ENCODE results near the gene KCTD5.
A peak's percentile ranks its signal among the peaks of the same experiment; 100 is the strongest.
"Not testable (repeated sequence)": the region's sequence is repeated elsewhere in the genome, so short reads cannot be mapped to it uniquely, and the experiment has no call there.

Gene KCTD5

DNA sequence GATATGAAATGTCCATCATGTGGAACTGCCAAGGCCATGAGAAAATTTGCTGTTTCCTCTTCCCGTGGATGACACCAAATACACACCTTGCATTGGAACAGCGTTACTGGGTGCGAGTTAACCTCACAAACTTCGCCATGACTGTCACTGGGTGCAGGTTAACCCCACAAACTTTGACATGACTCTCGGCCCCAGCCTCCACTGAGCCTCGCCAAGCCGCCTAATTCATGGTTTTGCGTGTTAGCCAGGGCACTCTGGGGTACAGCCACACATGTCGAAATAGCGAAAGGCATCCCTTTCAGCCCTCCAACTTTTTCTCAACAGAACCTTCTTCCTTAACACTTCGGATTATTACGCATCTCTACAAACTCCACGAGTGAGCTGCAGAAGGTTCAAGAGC lies 10.6 kb upstream of the KCTD5 start:
- no peak overlapping the region for H3K4me3 ChIP-seq (ENCODE audit: low read depth, low read length)
- TF ChIP-seq, protein P1, sequence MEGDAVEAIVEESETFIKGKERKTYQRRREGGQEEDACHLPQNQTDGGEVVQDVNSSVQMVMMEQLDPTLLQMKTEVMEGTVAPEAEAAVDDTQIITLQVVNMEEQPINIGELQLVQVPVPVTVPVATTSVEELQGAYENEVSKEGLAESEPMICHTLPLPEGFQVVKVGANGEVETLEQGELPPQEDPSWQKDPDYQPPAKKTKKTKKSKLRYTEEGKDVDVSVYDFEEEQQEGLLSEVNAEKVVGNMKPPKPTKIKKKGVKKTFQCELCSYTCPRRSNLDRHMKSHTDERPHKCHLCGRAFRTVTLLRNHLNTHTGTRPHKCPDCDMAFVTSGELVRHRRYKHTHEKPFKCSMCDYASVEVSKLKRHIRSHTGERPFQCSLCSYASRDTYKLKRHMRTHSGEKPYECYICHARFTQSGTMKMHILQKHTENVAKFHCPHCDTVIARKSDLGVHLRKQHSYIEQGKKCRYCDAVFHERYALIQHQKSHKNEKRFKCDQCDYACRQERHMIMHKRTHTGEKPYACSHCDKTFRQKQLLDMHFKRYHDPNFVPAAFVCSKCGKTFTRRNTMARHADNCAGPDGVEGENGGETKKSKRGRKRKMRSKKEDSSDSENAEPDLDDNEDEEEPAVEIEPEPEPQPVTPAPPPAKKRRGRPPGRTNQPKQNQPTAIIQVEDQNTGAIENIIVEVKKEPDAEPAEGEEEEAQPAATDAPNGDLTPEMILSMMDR (IDR thresholded peaks at IDR 0.05; ENCODE audit: low read depth, low read length) = no peak
- DNase-seq (ENCODE audit: low read depth, low spot score) = no peak
- in situ Hi-C loops (cut with HindIII; ENCODE audit: low sequenced_read_pairs) = no loop called here

- DNase-seq (ENCODE audit: low read depth, low spot score) = peak; percentile 96
- in situ Hi-C loops (cut with HindIII; ENCODE audit: low sequenced_read_pairs) = no loop called here
- peak overlapping the region; percentile 67 for H3K4me3 ChIP-seq (ENCODE audit: low read depth, low read length)
- TF ChIP-seq, protein P1 (IDR thresholded peaks at IDR 0.05; ENCODE audit: low read depth, low read length) = no peak
Measured at GRCh38 chr16:2673066-2673999, 9.0 kb upstream of the KCTD5 start.

DNA sequence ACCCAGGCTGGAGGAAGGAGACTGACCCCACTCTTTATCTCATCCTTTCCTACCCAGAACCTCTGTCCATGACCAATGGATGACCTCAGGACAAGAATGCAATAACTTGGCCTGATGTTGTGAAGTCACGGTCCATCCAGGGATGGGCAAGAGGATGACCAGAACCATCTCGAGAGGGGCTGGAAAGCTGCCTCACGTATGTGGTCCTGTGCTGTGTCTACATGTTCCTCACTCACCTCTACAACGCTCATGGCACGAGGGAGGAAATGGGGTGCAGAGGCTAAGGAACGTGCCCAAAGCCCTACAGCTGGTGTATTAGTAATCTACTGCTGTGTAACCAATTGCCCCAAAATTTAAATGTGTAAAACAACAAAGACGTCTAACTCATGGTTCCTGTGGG lies 7.3 kb upstream of the KCTD5 start:
- in situ Hi-C loops (cut with HindIII; ENCODE audit: low sequenced_read_pairs) = no loop called here
- no peak for DNase-seq (ENCODE audit: low read depth, low spot score)
- TF ChIP-seq, protein P1 (IDR thresholded peaks at IDR 0.05; ENCODE audit: low read depth, low read length) = no peak
- no peak overlapping the region for H3K4me3 ChIP-seq (ENCODE audit: low read depth, low read length)

- TF ChIP-seq, protein P1 (IDR thresholded peaks at IDR 0.05; ENCODE audit: low read depth, low read length) = no peak
- in situ Hi-C loops (cut with HindIII; ENCODE audit: low sequenced_read_pairs) = no loop called here
- no peak for DNase-seq (ENCODE audit: low read depth, low spot score)
- no peak overlapping the region for H3K4me3 ChIP-seq (ENCODE audit: low read depth, low read length)
Measured at GRCh38 chr16:2675714-2676113, 6.6 kb upstream of the KCTD5 start.

DNA sequence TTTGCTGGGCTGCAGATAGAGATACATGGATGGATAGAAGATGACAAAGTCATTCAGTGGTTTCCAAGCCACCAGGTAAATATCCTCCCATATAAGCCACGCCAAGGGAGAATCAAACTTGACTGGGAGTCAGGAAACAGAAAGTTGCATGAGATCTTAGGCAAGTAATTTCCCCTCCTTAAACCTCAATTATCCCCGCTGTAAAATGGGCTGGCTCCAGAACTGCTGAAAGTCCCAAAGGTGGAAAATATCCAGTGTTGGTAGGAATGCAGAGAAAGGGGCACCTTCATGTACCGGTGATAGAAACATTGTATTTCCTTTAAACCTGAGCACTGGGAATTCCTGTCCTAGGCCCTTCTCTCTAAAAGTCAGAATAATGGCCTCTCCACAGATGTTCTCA lies 5.4 kb upstream of the KCTD5 start:
- DNase-seq (ENCODE audit: low read depth, low spot score); in situ Hi-C loops (cut with HindIII; ENCODE audit: low sequenced_read_pairs); H3K4me3 ChIP-seq (ENCODE audit: low read depth, low read length): not testable (repeated sequence)

DNA sequence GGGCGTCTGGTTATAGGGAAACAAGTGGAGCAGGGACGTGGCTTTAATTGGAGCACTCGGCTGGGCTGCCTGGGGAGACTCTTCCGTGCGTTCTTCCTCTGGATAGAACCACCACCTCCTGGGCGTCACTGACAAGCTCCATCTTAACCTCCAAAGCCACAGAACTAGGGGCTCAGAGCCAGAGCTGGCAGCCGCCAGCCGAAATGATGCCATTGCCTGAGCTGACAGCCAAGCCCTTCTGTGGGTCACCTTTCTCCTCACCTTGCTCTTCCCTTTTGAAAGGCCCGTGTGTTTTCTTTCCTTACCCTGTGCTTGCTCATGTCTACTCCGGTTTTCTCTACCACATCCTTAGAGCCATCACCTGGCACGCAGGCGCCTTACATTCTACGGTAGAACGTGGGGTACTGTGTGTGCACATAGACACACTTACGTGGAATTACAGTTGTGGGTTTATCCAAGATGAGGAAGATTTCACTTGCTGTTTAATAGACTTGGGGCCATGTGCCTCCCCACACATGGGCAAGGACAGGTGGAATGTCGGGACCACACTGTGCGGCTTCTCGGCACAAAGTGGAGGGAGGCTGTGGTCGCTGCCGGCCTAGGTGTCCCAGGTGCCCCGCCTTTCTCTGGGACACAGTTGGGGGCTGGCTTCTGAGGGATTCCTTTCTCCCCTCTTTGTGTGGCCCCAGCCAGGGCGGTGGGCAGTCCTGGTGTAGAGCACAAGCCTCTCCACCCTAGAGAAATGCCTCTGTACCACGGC lies 3.9 kb upstream of the KCTD5 start:
- in situ Hi-C loops (cut with HindIII; ENCODE audit: low sequenced_read_pairs); DNase-seq (ENCODE audit: low read depth, low spot score); H3K4me3 ChIP-seq (ENCODE audit: low read depth, low read length): not testable (repeated sequence)

DNA sequence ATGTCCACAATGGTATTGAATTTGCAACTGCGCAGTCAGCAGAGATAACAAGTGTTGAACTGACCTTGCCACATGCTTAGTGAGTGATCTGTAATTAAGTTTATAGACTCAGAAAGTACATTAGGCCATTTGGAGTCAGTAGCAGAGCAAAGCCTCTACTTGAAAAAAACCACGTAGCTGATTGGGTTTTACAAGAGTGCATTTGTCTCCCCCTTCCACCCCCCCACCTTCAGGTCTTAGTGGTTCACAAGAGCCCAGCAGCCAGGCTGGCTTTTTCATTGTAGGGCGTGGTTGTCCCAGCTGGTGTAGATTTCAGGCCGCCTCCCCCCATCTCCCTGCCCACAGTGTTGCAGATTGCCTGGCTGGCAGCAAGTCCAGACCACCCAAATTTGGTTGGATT lies 2.4 kb upstream of the KCTD5 start:
- in situ Hi-C loops (cut with HindIII; ENCODE audit: low sequenced_read_pairs); DNase-seq (ENCODE audit: low read depth, low spot score); H3K4me3 ChIP-seq (ENCODE audit: low read depth, low read length): not testable (repeated sequence)

GRCh38 chr16:2680360-2680759 lies 2.0 kb upstream of the KCTD5 start:
- in situ Hi-C loops (cut with HindIII; ENCODE audit: low sequenced_read_pairs); H3K4me3 ChIP-seq (ENCODE audit: low read depth, low read length); DNase-seq (ENCODE audit: low read depth, low spot score): not testable (repeated sequence)

- peak overlapping the region; percentile 98 for H3K4me3 ChIP-seq (ENCODE audit: low read depth, low read length)
- DNase-seq (ENCODE audit: low read depth, low spot score); in situ Hi-C loops (cut with HindIII; ENCODE audit: low sequenced_read_pairs): not testable (repeated sequence)
Measured at GRCh38 chr16:2683041-2683440, 718 bp downstream of the KCTD5 start.

DNA sequence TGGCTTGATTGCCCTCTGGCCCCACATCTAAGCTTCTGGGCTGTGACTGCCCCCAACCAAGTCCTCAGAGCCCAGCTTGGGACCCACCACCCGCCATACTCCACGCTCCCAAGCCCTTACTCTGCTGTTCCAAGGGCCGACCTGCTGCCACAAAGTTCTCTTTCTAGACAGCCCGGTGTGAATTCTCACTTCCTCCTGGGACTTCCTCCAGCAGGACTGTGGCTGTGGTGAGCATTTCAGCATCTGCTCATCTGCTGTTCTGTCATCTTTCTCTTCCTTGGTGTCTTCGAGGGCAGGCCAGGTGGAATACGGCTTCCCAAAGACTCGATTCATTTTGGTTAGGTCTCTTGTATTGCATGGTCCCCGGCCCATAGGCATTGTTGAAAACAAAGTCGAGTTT lies 3.8 kb downstream of the KCTD5 start:
- H3K4me3 ChIP-seq (ENCODE audit: low read depth, low read length); DNase-seq (ENCODE audit: low read depth, low spot score); in situ Hi-C loops (cut with HindIII; ENCODE audit: low sequenced_read_pairs): not testable (repeated sequence)
